Peyer's patch (tissue), 4 donors: ENCODE results near the gene FAM20C.

Experiments used
- POLR2A ChIP-seq, 2 donors: fragments of 450-650 bp; IDR thresholded peaks; one replicate each; pipeline ENCODE4 v1.5.1; 2017; ENCODE audit warnings: antibody characterized with exemption in 2 of 2, mild to moderate bottlenecking in 2 of 2, moderate library complexity in 2 of 2
- TF ChIP-seq, protein P1 (sequence below), 6 experiments: fragments of 450-650 bp in 4 of 6; fragments of 200-600 bp in 2 of 6; sonication (generic) in 1 of 6; IDR thresholded peaks; one replicate each; pipeline ENCODE4 v1.5.1; 2017 to 2019; ENCODE audit warnings: antibody characterized with exemption in 6 of 6, mild to moderate bottlenecking in 3 of 6, moderate library complexity in 1 of 6

- TF ChIP-seq, protein P1, sequence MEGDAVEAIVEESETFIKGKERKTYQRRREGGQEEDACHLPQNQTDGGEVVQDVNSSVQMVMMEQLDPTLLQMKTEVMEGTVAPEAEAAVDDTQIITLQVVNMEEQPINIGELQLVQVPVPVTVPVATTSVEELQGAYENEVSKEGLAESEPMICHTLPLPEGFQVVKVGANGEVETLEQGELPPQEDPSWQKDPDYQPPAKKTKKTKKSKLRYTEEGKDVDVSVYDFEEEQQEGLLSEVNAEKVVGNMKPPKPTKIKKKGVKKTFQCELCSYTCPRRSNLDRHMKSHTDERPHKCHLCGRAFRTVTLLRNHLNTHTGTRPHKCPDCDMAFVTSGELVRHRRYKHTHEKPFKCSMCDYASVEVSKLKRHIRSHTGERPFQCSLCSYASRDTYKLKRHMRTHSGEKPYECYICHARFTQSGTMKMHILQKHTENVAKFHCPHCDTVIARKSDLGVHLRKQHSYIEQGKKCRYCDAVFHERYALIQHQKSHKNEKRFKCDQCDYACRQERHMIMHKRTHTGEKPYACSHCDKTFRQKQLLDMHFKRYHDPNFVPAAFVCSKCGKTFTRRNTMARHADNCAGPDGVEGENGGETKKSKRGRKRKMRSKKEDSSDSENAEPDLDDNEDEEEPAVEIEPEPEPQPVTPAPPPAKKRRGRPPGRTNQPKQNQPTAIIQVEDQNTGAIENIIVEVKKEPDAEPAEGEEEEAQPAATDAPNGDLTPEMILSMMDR (IDR thresholded peaks at IDR 0.05), result no peak
- TF ChIP-seq POLR2A (IDR thresholded peaks at IDR 0.05), result no peak
Observed at GRCh38 chr7:255721-256361, 63.5 kb downstream of the FAM20C start.
